Liver (tissue), 3 donors: ENCODE data around the gene KRTAP1-3.

Experiments used
- FOXA2 ChIP-seq: IDR thresholded peaks from 2 replicates; pipeline ENCODE4 v1.6.1; 2016; ENCODE audit warnings: antibody characterized with exemption
- JUND ChIP-seq, 2 donors: IDR thresholded peaks; 2 replicates each; pipeline ENCODE4 v1.6.1; 2016; ENCODE audit warnings: antibody characterized with exemption in 2 of 2
- MAX ChIP-seq: IDR thresholded peaks from 2 replicates; pipeline ENCODE4 v1.6.1; 2016; ENCODE audit warnings: antibody characterized with exemption
- NR2F2 ChIP-seq: IDR thresholded peaks from 2 replicates; pipeline ENCODE4 v1.6.1; 2016; ENCODE audit warnings: antibody characterized with exemption
- RAD21 ChIP-seq, 2 donors: IDR thresholded peaks; 2 replicates each; pipeline ENCODE4 v1.6.1; 2016; ENCODE audit warnings: antibody characterized with exemption in 2 of 2, mild to moderate bottlenecking in 2 of 2
- REST ChIP-seq: IDR thresholded peaks from 2 replicates; pipeline ENCODE4 v1.6.1; 2016; ENCODE audit warnings: antibody characterized with exemption, mild to moderate bottlenecking
- RXRA ChIP-seq, 2 donors: IDR thresholded peaks; 2 replicates each; pipeline ENCODE4 v1.6.1; 2017 to 2018; ENCODE audit warnings: antibody characterized with exemption in 2 of 2, mild to moderate bottlenecking in 1 of 2
- TAF1 ChIP-seq: conservative IDR thresholded peaks from 2 replicates; pipeline ENCODE4 v1.6.1; 2016; ENCODE audit warnings: antibody characterized with exemption, mild to moderate bottlenecking
- ZBTB33 ChIP-seq: IDR thresholded peaks from 2 replicates; pipeline ENCODE4 v1.6.1; 2016; ENCODE audit warnings: antibody characterized with exemption
- TF ChIP-seq, protein P1 (sequence below): fragments of 150-350 bp; IDR thresholded peaks from 2 replicates; pipeline ENCODE4 v1.5.1; 2017; ENCODE audit warnings: improper control_type of control experiment, low read depth, low read length; ENCODE audit not compliant: missing input control
- donor health status: healthy.
- donor health status: healthy.

GRCh38 chr17:41069031-41069430, 34.4 kb upstream of the KRTAP1-3 start:
- TF ChIP-seq REST (no peak), FOXA2 (no peak), RXRA (IDR thresholded peaks at IDR 0.05) (no peak), TAF1 (no peak), JUND (IDR thresholded peaks at IDR 0.05) (no peak), NR2F2 (no peak), ZBTB33 (no peak), MAX (no peak), RAD21 (IDR thresholded peaks at IDR 0.05) (no peak)
- TF ChIP-seq, protein P1, sequence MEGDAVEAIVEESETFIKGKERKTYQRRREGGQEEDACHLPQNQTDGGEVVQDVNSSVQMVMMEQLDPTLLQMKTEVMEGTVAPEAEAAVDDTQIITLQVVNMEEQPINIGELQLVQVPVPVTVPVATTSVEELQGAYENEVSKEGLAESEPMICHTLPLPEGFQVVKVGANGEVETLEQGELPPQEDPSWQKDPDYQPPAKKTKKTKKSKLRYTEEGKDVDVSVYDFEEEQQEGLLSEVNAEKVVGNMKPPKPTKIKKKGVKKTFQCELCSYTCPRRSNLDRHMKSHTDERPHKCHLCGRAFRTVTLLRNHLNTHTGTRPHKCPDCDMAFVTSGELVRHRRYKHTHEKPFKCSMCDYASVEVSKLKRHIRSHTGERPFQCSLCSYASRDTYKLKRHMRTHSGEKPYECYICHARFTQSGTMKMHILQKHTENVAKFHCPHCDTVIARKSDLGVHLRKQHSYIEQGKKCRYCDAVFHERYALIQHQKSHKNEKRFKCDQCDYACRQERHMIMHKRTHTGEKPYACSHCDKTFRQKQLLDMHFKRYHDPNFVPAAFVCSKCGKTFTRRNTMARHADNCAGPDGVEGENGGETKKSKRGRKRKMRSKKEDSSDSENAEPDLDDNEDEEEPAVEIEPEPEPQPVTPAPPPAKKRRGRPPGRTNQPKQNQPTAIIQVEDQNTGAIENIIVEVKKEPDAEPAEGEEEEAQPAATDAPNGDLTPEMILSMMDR, result no peak
